HepG2 (cell line): ENCODE data around the gene SYNGR2. TPM values are rescaled to one million over a fixed set of nuclear protein-coding genes. Genes with fewer than 3 reads are reported as not detected.

ENCODE experiments used
- GATAD2A ChIP-seq: IDR thresholded peaks from 2 replicates; pipeline ENCODE4 v1.6.1; 2016
- KLF11 ChIP-seq: IDR thresholded peaks from 2 replicates; pipeline ENCODE4 v1.6.1; 2016; ENCODE audit warnings: missing compliant biosample characterization
- MED1 ChIP-seq: sonication (generic); formaldehyde crosslinking; IDR thresholded peaks from 2 replicates; pipeline ENCODE4 v1.4.0; 2020; ENCODE audit warnings: missing genetic modification reagents
- PAXIP1 ChIP-seq: sonication (generic); formaldehyde crosslinking; conservative IDR thresholded peaks from 2 replicates; pipeline ENCODE4 v1.4.0; 2020; ENCODE audit warnings: mild to moderate bottlenecking, missing genetic modification reagents, moderate library complexity
- SMARCE1 ChIP-seq: fragments of 450-650 bp; IDR thresholded peaks from 2 replicates; pipeline ENCODE4 v1.6.1; 2017; ENCODE audit warnings: borderline replicate concordance
- ZBED4 ChIP-seq: sonication (generic); formaldehyde crosslinking; IDR thresholded peaks from 2 replicates; pipeline ENCODE4 v1.4.0; 2020; ENCODE audit warnings: missing genetic modification reagents, borderline replicate concordance
- ZBTB37 ChIP-seq: sonication (generic); formaldehyde crosslinking; IDR thresholded peaks from 2 replicates; pipeline ENCODE4 v1.4.0; 2020; ENCODE audit warnings: mild to moderate bottlenecking, missing genetic modification reagents
- ZMYM3 ChIP-seq: sonication (generic); formaldehyde crosslinking; IDR thresholded peaks from 2 replicates; pipeline ENCODE4 v1.5.1; 2020; ENCODE audit warnings: mild to moderate bottlenecking, missing genetic modification reagents
- ZNF556 ChIP-seq: sonication (generic); formaldehyde crosslinking; IDR thresholded peaks from 2 replicates; pipeline ENCODE4 v1.4.0; 2020; ENCODE audit warnings: mild to moderate bottlenecking, missing genetic modification reagents, borderline replicate concordance
- ZNF563 ChIP-seq: sonication (generic); formaldehyde crosslinking; IDR thresholded peaks from 2 replicates; pipeline ENCODE4 v1.8.0; 2022; ENCODE audit warnings: mild to moderate bottlenecking, moderate library complexity, missing genetic modification reagents
- ZNF574 ChIP-seq: sonication (generic); formaldehyde crosslinking; IDR thresholded peaks from 2 replicates; pipeline ENCODE4 v1.4.0; 2020; ENCODE audit warnings: missing genetic modification reagents
- ZNF709 ChIP-seq: sonication (generic); formaldehyde crosslinking; IDR thresholded peaks from 2 replicates; pipeline ENCODE4 v1.5.0; 2020; ENCODE audit warnings: mild to moderate bottlenecking, missing genetic modification reagents
- ZNF768 ChIP-seq: sonication (generic); formaldehyde crosslinking; IDR thresholded peaks from 2 replicates; pipeline ENCODE4 v1.4.0; 2020; ENCODE audit warnings: missing genetic modification reagents
- ZNF777 ChIP-seq: sonication (generic); formaldehyde crosslinking; IDR thresholded peaks from 2 replicates; pipeline ENCODE4 v1.4.0; 2020; ENCODE audit warnings: missing genetic modification reagents
- polyA plus RNA-seq, 8 experiments: library from polyadenylated mRNA; depleted of rRNA in 3 of 8; stranded (reverse) in 7 of 8; unstranded in 1 of 8; fragments of >200 nt; fragmentation: Illumina TruSeq in 4 of 8; extraction: Trizol in 4 of 8; gene quantifications; 2 replicates each; pipeline versions ENCODE4 v1.2.1 to v1.2.3, GENCODE V29; 2011 to 2016; ENCODE audit warnings: low read depth in 4 of 8, missing spikeins in 1 of 8, mixed read lengths in 1 of 8; ENCODE audit not compliant: insufficient read depth in 1 of 8
- total RNA-seq, 5 experiments: library from RNA; depleted of rRNA; stranded (reverse); fragments of >200 nt; fragmentation: Illumina TruSeq; extraction: Trizol; gene quantifications; 2 replicates each; pipeline ENCODE4 v1.2.3, GENCODE V29; 2016; ENCODE audit warnings: low read depth in 1 of 5

SYNGR2 gene
- total and polyA plus RNA-seq, 2 of the 13 experiments (the other 11 are each of a cell fraction or from before 2014, with no cell fraction given): 46.7 to 170 TPM

- no peak for TF ChIP-seq ZBTB37 (CRISPR knock-in tag)
- 0 out of 2 replicates have a peak, but pooled peaks have one; percentile 42 for TF ChIP-seq ZNF574 (CRISPR knock-in tag)
- TF ChIP-seq SMARCE1: no peak
- TF ChIP-seq ZNF709 (CRISPR knock-in tag): peak; percentile 78; the same call in 1 of the 2 replicates
- TF ChIP-seq PAXIP1 (CRISPR knock-in tag): peak; percentile 87
- TF ChIP-seq ZBED4 (CRISPR knock-in tag): no peak
- no peak for TF ChIP-seq ZNF777 (CRISPR knock-in tag)
- peak; percentile 74; the same call in 1 of the 2 replicates for TF ChIP-seq ZNF563 (CRISPR knock-in tag)
- peak; percentile 83 for TF ChIP-seq MED1
- no peak for TF ChIP-seq KLF11
- TF ChIP-seq GATAD2A (CRISPR knock-in tag): peak; percentile 25; the same call in 1 of the 2 replicates
- peak; percentile 34; the same call in 1 of the 2 replicates for TF ChIP-seq ZNF556 (CRISPR knock-in tag)
- TF ChIP-seq ZNF768: peak; percentile 97
- peak; percentile 85 for TF ChIP-seq ZMYM3
These were observed 37.8 kb upstream of the SYNGR2 start, which contains the start of gene TMC8 (continued) for GRCh38 chr17:78130437-78131101.
